Keratinocyte (primary cell): ENCODE measurements around the gene ACYP2.

ENCODE experiments used
- EZH2 ChIP-seq: IDR thresholded peaks from one replicate; pipeline ENCODE4 v1.6.1; 2012; ENCODE audit warnings: inconsistent platforms, mild to moderate bottlenecking, low read length, moderate library complexity
- TF ChIP-seq, protein P1 (sequence below), 3 experiments: IDR thresholded peaks in 1 of 3; conservative IDR thresholded peaks in 1 of 3; optimal IDR thresholded peaks in 1 of 3; 2 replicates in 2 of 3; 3 replicates in 1 of 3; pipeline versions ENCODE3 to v1.5.1; 2011; ENCODE audit warnings: low read length in 3 of 3, mild to moderate bottlenecking in 3 of 3, moderate library complexity in 2 of 3, control low read depth in 1 of 3, inconsistent platforms in 1 of 3; ENCODE audit not compliant: insufficient read depth in 2 of 3; ENCODE audit errors: extremely low read depth in 1 of 3

DNA sequence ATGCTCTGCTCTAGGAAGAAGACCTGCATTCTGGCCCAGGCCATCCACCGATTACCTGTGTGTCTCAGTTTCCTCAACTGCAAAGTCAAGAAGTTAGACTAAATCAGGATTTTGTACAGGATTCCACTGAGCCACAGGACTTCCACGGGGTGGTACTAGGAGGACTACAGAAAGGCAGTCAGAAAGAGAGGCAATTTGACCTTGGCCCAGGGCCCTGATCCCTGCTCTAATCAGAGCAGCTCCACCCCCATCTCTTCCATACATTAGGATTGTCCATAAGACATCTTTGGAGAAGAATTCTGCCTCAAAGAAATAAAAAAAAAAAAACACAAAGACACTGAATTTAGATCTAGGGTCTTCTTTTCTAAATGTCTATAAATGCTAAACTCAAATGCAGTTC lies 193.4 kb downstream of the ACYP2 start:
- TF ChIP-seq, protein P1, sequence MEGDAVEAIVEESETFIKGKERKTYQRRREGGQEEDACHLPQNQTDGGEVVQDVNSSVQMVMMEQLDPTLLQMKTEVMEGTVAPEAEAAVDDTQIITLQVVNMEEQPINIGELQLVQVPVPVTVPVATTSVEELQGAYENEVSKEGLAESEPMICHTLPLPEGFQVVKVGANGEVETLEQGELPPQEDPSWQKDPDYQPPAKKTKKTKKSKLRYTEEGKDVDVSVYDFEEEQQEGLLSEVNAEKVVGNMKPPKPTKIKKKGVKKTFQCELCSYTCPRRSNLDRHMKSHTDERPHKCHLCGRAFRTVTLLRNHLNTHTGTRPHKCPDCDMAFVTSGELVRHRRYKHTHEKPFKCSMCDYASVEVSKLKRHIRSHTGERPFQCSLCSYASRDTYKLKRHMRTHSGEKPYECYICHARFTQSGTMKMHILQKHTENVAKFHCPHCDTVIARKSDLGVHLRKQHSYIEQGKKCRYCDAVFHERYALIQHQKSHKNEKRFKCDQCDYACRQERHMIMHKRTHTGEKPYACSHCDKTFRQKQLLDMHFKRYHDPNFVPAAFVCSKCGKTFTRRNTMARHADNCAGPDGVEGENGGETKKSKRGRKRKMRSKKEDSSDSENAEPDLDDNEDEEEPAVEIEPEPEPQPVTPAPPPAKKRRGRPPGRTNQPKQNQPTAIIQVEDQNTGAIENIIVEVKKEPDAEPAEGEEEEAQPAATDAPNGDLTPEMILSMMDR (optimal IDR thresholded peaks at IDR 0.05 in 1 of 3, IDR thresholded peaks at IDR 0.05 in 1 of 3, conservative IDR thresholded peaks at IDR 0.05 in 1 of 3; ENCODE audit: extremely low read depth in 1 of 3, insufficient read depth in 2 of 3, low read length in 3 of 3): no peak
- no peak for TF ChIP-seq EZH2
